ENCODE results near the gene ATF2. TPM values are rescaled to one million over a fixed set of nuclear protein-coding genes. Genes with fewer than 3 reads are reported as not detected.

ATF2 gene, protein sequence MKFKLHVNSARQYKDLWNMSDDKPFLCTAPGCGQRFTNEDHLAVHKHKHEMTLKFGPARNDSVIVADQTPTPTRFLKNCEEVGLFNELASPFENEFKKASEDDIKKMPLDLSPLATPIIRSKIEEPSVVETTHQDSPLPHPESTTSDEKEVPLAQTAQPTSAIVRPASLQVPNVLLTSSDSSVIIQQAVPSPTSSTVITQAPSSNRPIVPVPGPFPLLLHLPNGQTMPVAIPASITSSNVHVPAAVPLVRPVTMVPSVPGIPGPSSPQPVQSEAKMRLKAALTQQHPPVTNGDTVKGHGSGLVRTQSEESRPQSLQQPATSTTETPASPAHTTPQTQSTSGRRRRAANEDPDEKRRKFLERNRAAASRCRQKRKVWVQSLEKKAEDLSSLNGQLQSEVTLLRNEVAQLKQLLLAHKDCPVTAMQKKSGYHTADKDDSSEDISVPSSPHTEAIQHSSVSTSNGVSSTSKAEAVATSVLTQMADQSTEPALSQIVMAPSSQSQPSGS
- total RNA-seq (2014; rRNA removed; shearing (Covaris generic)): 37.0 and 43.7 TPM in 2 replicates

DNA sequence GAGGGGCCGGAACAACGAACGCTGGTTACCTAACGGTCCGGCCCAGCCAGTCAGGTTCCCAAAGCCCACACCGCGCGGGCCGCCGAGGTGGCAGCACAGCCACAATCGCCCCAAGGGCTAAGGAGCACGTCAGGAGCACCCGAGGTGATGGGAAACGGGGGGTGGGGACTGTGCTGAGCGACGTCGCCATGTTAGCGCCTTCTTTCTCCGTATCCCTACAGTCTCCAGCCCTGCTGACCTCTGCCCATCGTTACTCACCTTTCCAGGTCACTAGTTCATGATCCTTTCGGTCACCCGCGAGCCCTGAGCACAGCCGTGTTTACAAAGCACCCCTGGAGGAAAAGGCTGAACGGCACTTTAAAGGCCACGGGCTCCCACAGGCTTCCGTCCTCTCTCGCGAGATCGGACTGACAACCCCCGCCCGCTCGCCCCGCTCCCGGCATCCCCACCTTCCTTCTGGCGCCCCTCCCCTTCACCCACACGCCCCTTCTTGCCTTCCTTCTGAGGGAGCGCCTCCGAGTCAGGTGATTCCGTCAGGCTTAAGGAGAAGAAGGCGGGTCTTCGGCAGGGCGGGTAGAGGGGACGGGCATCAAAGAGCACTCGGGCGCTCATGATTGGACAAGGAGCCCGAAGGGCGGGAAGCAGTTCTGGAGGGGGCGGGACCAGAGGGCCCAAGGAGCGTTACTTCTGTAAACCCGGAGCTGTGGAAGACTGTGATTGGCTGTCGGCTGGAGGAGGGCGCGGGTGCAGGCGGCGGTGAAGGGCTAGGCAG lies at the start of gene ATF2:
TSS of gene ATF2 (minus strand) at position 412 of the 772 bp plus-strand sequence. CDS start 31,760 bp downstream, outside the sequence.
- peak; percentile 92 for DNase-seq
- H3K36me3 ChIP-seq (replicated peaks; ENCODE audit: control insufficient read depth, insufficient read depth, low read length): no peaks in the 10 kb centered on the region
- no peaks in the 10 kb centered on the region for H3K27me3 ChIP-seq (ENCODE audit: control insufficient read depth, insufficient read depth, low read length)
- H3K4me3 ChIP-seq (ENCODE audit: insufficient read depth, low read depth, low read length): peak within 1 kb of the TSS; percentile 100

DNA sequence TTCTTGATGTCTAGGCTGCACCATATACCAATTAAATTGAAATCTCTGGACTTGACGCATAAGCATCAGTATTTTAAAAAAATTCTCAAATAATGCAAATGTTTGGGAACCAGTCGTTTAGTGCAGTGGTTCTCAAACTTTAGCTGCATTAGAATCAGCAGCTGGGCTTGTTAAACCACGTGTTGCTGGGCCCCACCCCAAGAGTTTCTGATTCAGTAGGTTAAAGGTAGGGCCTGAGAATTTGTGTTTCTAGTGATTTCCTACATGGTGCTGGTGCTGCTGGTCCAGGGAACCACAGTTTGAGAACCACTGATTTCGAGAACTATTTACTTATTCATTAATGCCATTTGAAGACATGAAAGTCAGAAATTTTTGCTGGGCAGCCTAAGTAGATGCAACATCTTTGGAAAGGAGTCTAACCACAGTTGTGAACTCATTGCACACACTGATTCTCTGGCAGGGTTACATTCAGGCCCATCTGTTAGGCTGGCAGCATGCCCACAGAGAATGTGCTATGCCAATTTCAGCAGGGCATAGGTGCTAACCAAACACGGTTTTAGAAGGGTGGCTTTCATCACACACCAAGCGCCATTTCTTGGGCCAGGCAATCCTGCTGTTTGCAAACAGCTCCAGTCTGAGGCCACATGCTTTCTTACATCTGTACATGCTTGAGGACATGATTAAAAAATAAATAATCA lies 39.9 kb upstream of the ATF2 start:
- Histone ChIP-seq H3K4me3 (ENCODE audit: insufficient read depth, low read depth, low read length) (no peak overlapping the region), H3K36me3 (replicated peaks; ENCODE audit: control insufficient read depth, insufficient read depth, low read length) (no peaks in the 10 kb centered on the region)
- no peak for DNase-seq

DNA sequence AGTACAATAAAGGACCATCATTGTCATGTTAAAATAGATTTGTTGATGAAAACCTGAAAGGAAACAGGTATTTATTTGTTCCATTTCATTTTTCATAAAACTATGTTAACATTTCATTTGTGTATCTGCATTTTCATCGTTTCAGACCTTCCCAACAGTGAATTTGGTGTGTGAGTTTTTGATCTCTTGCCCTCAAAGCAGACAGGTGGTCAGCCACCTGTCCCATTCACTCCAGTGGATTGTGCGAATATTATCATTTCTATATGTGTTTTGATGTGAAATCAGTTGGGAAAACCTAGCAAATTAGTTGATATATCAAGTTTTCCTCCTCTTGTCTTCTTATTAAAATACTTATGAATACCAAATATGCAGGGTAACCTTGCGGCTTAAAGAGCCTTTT lies 38.9 kb upstream of the ATF2 start:
- DNase-seq: no peak
- Histone ChIP-seq H3K27me3 (ENCODE audit: control insufficient read depth, insufficient read depth, low read length) (no peaks in the 10 kb centered on the region), H3K36me3 (replicated peaks; ENCODE audit: control insufficient read depth, insufficient read depth, low read length) (no peaks in the 10 kb centered on the region), H3K4me3 (ENCODE audit: insufficient read depth, low read depth, low read length) (no peak overlapping the region)

More for the DNA sequence above, 39.9 kb upstream of the ATF2 start:
- H3K27me3 ChIP-seq (ENCODE audit: control insufficient read depth, insufficient read depth, low read length): no peaks in the 10 kb centered on the region

DNA sequence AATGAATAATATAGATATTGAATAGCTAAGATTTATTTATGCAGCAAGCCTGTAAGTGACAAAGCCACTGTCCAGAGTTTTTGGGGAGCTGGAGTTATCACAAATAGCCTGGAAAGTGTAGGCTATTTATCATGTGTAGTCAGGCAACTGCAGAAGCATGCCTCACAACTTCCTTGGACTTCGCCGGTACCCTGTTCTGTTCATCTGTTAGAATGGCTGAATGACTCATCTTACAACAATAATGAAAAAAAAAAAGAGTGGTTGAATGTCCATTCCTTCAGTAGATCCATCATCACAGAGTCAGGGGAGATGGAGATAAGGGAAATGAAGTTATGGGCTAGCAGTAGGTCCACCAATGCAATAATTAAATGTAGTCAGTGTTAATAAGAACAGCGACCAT lies 37.5 kb upstream of the ATF2 start:
- no peaks in the 10 kb centered on the region for H3K27me3 ChIP-seq (ENCODE audit: control insufficient read depth, insufficient read depth, low read length)
- no peak for DNase-seq
- H3K36me3 ChIP-seq (replicated peaks; ENCODE audit: control insufficient read depth, insufficient read depth, low read length): no peaks in the 10 kb centered on the region
- H3K4me3 ChIP-seq (ENCODE audit: insufficient read depth, low read depth, low read length): no peak overlapping the region

DNA sequence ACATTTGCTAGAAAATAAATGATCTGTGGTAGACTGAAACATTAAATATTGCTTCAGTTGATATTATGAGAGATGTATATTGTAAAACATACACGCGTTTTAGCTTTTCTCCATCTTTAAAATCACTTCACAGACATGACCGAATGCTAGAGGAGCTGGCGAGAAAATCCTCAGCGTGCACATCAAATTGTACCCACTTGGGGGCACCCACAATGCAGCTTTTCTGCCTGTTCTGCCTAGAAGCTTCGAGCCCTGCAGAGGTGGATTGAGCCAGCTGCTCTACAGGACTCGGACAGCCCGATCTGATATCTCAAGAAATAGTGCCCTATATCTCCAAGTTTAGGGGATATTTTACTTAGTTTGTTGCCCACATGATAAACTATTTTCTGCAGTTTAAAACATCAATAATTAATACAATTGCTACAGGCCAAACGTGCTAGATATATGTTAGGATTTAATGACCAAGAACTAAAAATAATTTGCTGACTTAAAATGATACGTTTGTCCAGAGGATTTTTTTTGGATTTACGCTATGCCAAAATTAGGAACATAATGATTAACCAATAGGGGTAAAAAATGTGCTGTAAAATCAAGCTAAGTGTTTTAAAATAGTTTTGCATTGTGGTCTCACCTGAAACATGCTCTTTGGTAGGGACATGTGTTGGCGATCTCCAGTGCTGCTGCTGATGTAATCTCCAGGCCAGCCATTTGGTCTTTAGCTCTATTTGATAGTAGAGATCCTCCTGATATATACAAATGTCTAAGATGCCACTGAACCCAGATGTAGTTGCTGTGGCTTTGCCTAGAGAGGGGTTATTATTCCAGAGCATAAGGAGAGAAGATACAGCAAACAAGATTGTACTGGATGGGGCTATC lies 35.9 kb upstream of the ATF2 start:
- no peaks in the 10 kb centered on the region for H3K27me3 ChIP-seq (ENCODE audit: control insufficient read depth, insufficient read depth, low read length)
- peak; percentile 52 for DNase-seq

DNA sequence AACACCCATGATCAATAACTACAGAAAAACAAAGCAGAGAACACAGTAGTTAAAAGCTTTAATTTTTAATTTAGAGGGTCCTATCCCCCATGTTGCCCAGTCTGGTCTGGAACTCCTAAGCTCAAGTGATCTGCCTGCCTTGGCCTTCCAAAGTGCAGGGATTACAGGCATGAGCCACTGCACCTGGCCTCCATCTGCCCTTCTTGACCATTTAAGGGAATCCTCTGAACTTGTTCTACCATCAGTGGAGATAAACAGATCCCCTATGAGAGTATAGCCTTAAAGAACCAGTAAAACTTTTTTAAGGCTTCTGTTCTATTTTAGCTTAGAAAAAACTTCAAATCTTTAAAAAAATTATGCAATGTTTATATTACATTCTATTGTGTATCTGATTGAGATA lies 27.0 kb upstream of the ATF2 start:
- no peaks in the 10 kb centered on the region for H3K36me3 ChIP-seq (replicated peaks; ENCODE audit: control insufficient read depth, insufficient read depth, low read length)
- H3K27me3 ChIP-seq (ENCODE audit: control insufficient read depth, insufficient read depth, low read length): no peaks in the 10 kb centered on the region
- H3K4me3 ChIP-seq (ENCODE audit: insufficient read depth, low read depth, low read length): no peak overlapping the region
- DNase-seq: no peak

More for the DNA sequence above, 35.9 kb upstream of the ATF2 start:
- Histone ChIP-seq H3K4me3 (ENCODE audit: insufficient read depth, low read depth, low read length) (no peak overlapping the region), H3K36me3 (replicated peaks; ENCODE audit: control insufficient read depth, insufficient read depth, low read length) (no peaks in the 10 kb centered on the region)

DNA sequence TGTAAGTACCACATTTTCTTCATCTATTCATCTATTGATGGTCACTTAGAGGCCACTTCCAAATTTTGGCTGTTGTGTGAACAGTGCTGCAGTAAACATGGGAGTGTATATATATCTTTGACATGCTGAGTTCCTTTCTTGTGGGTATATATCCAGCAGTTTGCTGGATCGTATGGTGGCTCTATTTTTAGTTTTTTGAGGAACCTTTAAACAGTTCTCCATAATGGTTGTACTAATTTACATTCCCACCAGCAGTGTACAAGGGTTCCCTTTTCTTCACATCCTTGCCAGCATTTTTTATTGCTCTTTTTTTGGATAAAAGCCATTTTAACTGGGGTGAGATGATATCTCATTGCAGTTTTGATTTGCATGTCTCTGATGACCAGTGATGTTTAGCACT lies 20.8 kb upstream of the ATF2 start:
- DNase-seq: no peak
- no peaks in the 10 kb centered on the region for H3K27me3 ChIP-seq (ENCODE audit: control insufficient read depth, insufficient read depth, low read length)
- H3K36me3 ChIP-seq (replicated peaks; ENCODE audit: control insufficient read depth, insufficient read depth, low read length): no peaks in the 10 kb centered on the region
- no peak overlapping the region for H3K4me3 ChIP-seq (ENCODE audit: insufficient read depth, low read depth, low read length)

DNA sequence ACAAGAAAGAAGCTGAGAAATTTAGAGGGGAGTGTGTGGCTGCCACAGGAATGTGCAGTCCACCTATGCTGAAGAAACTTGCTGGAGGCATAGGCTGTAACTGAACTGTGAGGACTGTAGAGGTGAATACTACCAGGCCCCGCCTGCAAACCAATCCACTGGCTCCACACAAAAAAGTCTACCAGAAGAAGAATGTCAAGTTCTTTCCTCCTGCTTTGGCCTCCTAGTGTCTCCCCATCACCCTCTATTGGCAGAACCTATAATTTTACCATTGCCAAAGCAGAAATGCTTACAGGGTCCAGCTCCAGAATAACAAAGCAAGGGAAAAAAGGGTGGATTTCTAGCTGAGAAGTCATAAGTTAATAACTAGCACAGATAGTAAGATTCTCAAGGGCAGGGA lies 19.4 kb upstream of the ATF2 start:
- peak; percentile 32 for DNase-seq
- no peak overlapping the region for H3K4me3 ChIP-seq (ENCODE audit: insufficient read depth, low read depth, low read length)
- no peaks in the 10 kb centered on the region for H3K36me3 ChIP-seq (replicated peaks; ENCODE audit: control insufficient read depth, insufficient read depth, low read length)
- no peaks in the 10 kb centered on the region for H3K27me3 ChIP-seq (ENCODE audit: control insufficient read depth, insufficient read depth, low read length)

DNA sequence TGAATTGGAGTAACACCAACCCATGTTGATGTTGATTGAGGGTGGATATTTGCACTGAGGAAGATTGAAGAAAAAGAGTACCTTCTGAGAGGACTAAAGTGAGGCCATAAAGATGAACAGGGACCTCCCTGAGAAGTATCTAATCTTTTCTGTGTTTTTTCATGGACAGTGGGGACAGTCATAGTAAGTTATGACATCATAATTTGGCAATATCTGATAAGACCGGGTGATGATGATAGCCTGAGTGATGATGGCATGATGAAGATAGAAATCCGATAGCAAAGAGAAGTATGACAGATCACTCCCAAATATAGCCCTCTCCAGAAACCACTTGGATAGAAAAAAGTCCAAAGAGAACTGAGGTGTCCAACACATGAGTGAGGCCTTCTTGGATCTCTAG lies 15.7 kb upstream of the ATF2 start:
- DNase-seq: no peak
- H3K4me3 ChIP-seq (ENCODE audit: insufficient read depth, low read depth, low read length): no peak overlapping the region
- H3K27me3 ChIP-seq (ENCODE audit: control insufficient read depth, insufficient read depth, low read length): no peaks in the 10 kb centered on the region

DNA sequence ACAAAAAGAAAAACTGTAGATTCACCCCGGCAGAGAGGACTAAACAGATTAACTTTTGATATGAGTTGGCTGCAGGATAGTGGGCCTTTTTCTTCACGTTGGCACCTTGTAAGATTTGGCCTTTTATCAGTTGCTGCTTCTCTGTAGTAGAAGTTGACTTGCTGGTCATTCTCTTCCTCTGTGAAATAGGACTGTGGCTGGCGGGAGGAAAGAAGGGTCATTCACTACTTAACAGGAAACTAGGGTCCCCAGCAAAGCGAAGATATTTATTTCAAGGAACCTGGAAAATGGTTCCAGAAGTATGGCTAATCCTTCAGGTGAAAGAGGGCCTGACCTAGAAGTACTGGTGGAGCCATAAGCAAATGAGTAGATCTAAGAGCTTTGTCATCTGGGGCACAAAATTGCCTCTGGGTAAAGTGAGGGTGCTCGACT lies 13.9 kb upstream of the ATF2 start:
- DNase-seq: peak; percentile 6
- no peaks in the 10 kb centered on the region for H3K27me3 ChIP-seq (ENCODE audit: control insufficient read depth, insufficient read depth, low read length)

More for the DNA sequence above, 15.7 kb upstream of the ATF2 start:
- H3K36me3 ChIP-seq (replicated peaks; ENCODE audit: control insufficient read depth, insufficient read depth, low read length): peaks cover 7% of the 10 kb centered on the region

DNA sequence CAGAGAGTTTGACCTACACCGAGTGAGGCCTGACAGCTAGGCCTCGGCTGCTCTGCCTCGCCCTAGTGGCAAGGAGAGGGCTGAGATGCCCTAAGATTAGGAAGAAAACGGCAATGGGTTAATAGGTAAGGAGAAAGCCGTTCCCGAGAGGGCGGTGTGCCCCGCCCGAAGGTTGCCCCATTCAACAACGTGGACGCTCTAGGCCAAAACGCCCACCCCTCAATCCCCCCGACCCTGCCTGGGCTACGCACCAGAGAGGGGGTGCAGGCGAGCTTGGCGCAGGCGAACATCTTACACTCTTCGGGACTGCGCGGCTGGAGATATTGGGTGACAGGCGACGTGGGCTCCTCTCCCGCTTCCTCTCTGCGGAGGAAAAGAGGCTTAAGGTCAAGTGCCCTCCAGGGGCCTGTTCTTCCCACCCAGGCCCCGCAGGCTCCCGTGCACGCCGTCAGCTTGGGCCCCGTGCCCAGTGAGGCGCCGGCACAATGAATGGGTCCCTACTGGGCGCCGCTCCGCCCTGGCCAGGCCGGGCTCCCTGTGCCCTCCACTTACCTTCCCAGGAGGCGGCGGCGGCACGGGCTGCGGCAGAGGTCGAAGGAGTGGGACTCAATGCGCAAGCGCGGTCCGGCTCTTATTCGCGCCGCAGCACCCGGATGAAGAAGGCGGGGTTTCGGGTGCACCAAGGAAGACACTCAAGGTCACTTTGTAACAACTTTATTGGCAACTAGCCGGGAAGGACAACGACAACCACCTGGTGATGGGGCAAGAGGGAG lies 13.3 kb upstream of the ATF2 start, which contains the start of gene ATP5MC3:
TSS of gene ATP5MC3 (minus strand) at position 607 of the 773 bp plus-strand sequence. CDS start at position 290, 317 bp downstream.
- H3K4me3 ChIP-seq (ENCODE audit: insufficient read depth, low read depth, low read length): peak within 1 kb of the TSS; percentile 92
- H3K27me3 ChIP-seq (ENCODE audit: control insufficient read depth, insufficient read depth, low read length): no peaks in the 10 kb centered on the region
- peak; percentile 90 for DNase-seq
- peaks cover 9% of the 10 kb centered on the region for H3K36me3 ChIP-seq (replicated peaks; ENCODE audit: control insufficient read depth, insufficient read depth, low read length)

More for the DNA sequence above, 13.9 kb upstream of the ATF2 start:
- peak overlapping the region; percentile 92; the same call in 1 of the 2 replicates for H3K4me3 ChIP-seq (ENCODE audit: insufficient read depth, low read depth, low read length)
- H3K36me3 ChIP-seq (replicated peaks; ENCODE audit: control insufficient read depth, insufficient read depth, low read length): peaks cover 9% of the 10 kb centered on the region

DNA sequence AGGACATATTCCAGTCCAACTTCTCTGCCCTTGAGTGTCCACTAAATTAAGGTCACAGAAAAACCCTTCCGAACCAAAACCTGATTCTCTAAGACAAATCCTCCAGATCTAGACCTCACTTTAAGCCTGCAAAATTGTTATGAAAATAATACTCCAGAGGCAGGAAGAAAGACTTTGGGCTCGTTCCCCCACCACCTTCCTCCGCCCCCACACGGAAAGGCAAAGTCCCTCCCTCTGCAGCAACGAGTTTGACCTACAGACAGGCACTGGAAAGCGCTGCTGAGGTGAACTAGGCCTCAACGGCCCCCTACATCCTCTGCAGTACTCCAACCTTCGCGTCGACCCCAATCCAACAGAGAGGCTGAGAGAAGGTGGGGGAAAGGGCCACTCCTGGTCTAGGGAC lies 12.7 kb upstream of the ATF2 start:
- no peak for DNase-seq
- H3K36me3 ChIP-seq (replicated peaks; ENCODE audit: control insufficient read depth, insufficient read depth, low read length): peaks cover 9% of the 10 kb centered on the region
- H3K27me3 ChIP-seq (ENCODE audit: control insufficient read depth, insufficient read depth, low read length): no peaks in the 10 kb centered on the region
- peak overlapping the region; percentile 92 for H3K4me3 ChIP-seq (ENCODE audit: insufficient read depth, low read depth, low read length)

DNA sequence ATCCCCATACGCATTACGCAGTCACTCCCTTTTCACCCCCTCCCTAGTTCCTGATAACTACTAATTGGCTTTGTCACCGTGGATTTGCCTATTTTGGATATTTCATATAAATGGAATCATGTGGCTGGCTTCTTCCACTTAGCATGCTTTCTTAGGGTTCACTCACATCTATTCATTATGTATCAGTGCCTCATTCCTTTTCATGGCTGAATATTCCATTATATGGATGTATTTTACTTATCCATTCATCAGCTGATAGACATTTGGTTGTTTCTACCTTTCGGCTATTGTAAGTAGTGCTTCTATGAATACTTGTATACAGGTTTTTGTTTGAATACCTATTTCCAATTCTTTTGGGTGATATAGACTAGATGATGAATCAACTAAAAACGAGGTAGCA lies 8.6 kb upstream of the ATF2 start:
- peaks cover 9% of the 10 kb centered on the region for H3K36me3 ChIP-seq (replicated peaks; ENCODE audit: control insufficient read depth, insufficient read depth, low read length)
- H3K4me3 ChIP-seq (ENCODE audit: insufficient read depth, low read depth, low read length): no peak overlapping the region
- no peaks in the 10 kb centered on the region for H3K27me3 ChIP-seq (ENCODE audit: control insufficient read depth, insufficient read depth, low read length)
- DNase-seq: no peak

Measured in H7 (cell line).